Fibroblast of lung (primary cell): Measurements from ENCODE around the gene MKNK1.

Source experiments
- EZH2 ChIP-seq: IDR thresholded peaks from 2 replicates; pipeline ENCODE4 v1.5.1; 2012; ENCODE audit warnings: low read length, control low read depth, mild to moderate bottlenecking; ENCODE audit errors: missing control alignments
- TF ChIP-seq, protein P1 (sequence below), 2 donors: IDR thresholded peaks in 1 of 2; conservative IDR thresholded peaks in 1 of 2; 1 replicate in 1 of 2; 2 replicates in 1 of 2; pipeline ENCODE4 v1.5.1; 2011 to 2012; ENCODE audit warnings: low read length in 2 of 2, control low read depth in 1 of 2, inconsistent platforms in 1 of 2, low read depth in 1 of 2, mild to moderate bottlenecking in 1 of 2

DNA sequence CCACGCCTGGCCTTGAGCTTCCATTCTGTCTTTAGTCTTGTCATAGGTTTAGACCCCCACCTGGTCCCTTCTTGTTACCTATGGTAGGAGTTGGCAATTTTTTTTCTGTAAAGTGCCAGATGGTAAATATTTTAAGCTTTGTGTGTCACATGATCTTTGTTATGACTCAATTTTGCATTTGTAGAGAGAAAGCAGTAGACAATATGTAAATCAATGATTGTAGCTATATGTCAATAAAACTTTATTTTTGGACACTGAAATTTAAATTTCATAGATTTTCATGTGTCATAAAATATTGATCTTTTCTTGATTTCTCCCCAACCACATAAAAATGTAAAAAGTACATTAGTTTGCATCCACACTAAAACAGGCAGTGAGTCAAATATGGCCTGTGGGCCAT, 8.0 kb downstream of the MKNK1 start:
- TF ChIP-seq, protein P1, sequence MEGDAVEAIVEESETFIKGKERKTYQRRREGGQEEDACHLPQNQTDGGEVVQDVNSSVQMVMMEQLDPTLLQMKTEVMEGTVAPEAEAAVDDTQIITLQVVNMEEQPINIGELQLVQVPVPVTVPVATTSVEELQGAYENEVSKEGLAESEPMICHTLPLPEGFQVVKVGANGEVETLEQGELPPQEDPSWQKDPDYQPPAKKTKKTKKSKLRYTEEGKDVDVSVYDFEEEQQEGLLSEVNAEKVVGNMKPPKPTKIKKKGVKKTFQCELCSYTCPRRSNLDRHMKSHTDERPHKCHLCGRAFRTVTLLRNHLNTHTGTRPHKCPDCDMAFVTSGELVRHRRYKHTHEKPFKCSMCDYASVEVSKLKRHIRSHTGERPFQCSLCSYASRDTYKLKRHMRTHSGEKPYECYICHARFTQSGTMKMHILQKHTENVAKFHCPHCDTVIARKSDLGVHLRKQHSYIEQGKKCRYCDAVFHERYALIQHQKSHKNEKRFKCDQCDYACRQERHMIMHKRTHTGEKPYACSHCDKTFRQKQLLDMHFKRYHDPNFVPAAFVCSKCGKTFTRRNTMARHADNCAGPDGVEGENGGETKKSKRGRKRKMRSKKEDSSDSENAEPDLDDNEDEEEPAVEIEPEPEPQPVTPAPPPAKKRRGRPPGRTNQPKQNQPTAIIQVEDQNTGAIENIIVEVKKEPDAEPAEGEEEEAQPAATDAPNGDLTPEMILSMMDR (conservative IDR thresholded peaks at IDR 0.05 in 1 of 2, IDR thresholded peaks at IDR 0.05 in 1 of 2; ENCODE audit: low read depth in 1 of 2, low read length in 2 of 2): no peak
- TF ChIP-seq EZH2: no peak
